HepG2 (cell line): ENCODE measurements around the gene TAF8. TPM values are rescaled to one million over a fixed set of nuclear protein-coding genes. Genes with fewer than 3 reads are reported as not detected.

Experiments used
- ATAC-seq: fragments of 200-7000 bp; cut with Tn5 transposase; 3 replicates; pipeline ENCODE4 v1.9.1; 2020; ENCODE audit warnings: mild to moderate bottlenecking, moderate library complexity
- BruUV-seq: library from RNA; stranded (reverse); fragments of 400-500 nt; replicated peaks from 2 replicates; lab custom pipeline; 2021; lab: Mats Ljungman, UMichigan
- CTCF ChIA-PET: fragments of 300-600 bp; formaldehyde crosslinking; extraction: SDS; loops from one replicate; lab custom pipeline; 2021; ENCODE audit warnings: low total read pairs, inconsistent platforms, low intra/inter-chr PET ratio; lab: Yijun Ruan, JAX
- POLR2A ChIA-PET: fragments of 350-600 bp; sonication (Branson Sonifier 250); formaldehyde crosslinking; loops from one replicate; lab custom pipeline; 2020; ENCODE audit warnings: antibody characterized with exemption, inconsistent platforms; lab: Yijun Ruan, JAX
- DNase-seq: peaks from one replicate; pipeline ENCODE4 v3.0.0-alpha.2; 2015; ENCODE audit warnings: low spot score
- FAIRE-seq: peaks from 3 replicates; lab custom pipeline; 2011; peaks lifted over from hg19 to GRCh38; lab: Jason Lieb, UNC
- H2AFZ ChIP-seq: one replicate; pipeline ENCODE4 v1.6.1; 2011; ENCODE audit warnings: low read length, inconsistent platforms
- H3K27ac ChIP-seq: fragments of 300-600 bp; 3 replicates; pipeline ENCODE4 v1.8.0; 2011; ENCODE audit warnings: mixed run types, mild to moderate bottlenecking, mixed read lengths, low read length, inconsistent platforms; ENCODE audit not compliant: insufficient read depth; ENCODE audit errors: extremely low read length
- H3K27me3 ChIP-seq, 2 experiments: fragments of 200-600 bp in 1 of 2; 2 replicates in 1 of 2; 3 replicates in 1 of 2; pipeline versions ENCODE4 v1.6.0 to v1.8.0; 2011; ENCODE audit warnings: low read length in 2 of 2, mild to moderate bottlenecking in 2 of 2, moderate library complexity in 2 of 2, inconsistent platforms in 1 of 2; ENCODE audit not compliant: insufficient read depth in 2 of 2, control insufficient read depth in 1 of 2
- H3K36me3 ChIP-seq, 2 experiments: fragments of 200-600 bp in 1 of 2; replicated peaks in 1 of 2; 2 replicates in 1 of 2; 3 replicates in 1 of 2; pipeline versions ENCODE4 v1.5.1 to v1.8.0; 2011; ENCODE audit warnings: low read length in 2 of 2, inconsistent platforms in 1 of 2; ENCODE audit not compliant: insufficient read depth in 2 of 2, control insufficient read depth in 1 of 2
- H3K4me1 ChIP-seq: 2 replicates; pipeline ENCODE4 v1.5.1; 2012; ENCODE audit warnings: low read length, inconsistent platforms; ENCODE audit not compliant: insufficient read depth
- H3K4me2 ChIP-seq: 2 replicates; pipeline ENCODE4 v1.6.0; 2011; ENCODE audit warnings: low read depth, low read length, inconsistent platforms
- H3K4me3 ChIP-seq, 3 experiments: fragments of 200-600 bp in 1 of 3; sonication (generic), shearing (Covaris generic) in 1 of 3; replicated peaks in 1 of 3; 2 replicates each; pipeline ENCODE4 v1.5.1; 2011 to 2016; ENCODE audit warnings: low read length in 3 of 3, inconsistent platforms in 2 of 3, low read depth in 2 of 3, mild to moderate bottlenecking in 2 of 3, control low read depth in 1 of 3, mixed read lengths in 1 of 3; ENCODE audit not compliant: insufficient read depth in 1 of 3
- H3K79me2 ChIP-seq: one replicate; pipeline ENCODE4 v1.6.1; 2011; ENCODE audit warnings: low read length, inconsistent platforms; ENCODE audit not compliant: insufficient read depth
- H3K9ac ChIP-seq: 2 replicates; pipeline ENCODE4 v1.6.0; 2011; ENCODE audit warnings: mild to moderate bottlenecking, low read depth, low read length, inconsistent platforms; ENCODE audit not compliant: insufficient read depth
- H3K9me3 ChIP-seq: 2 replicates; pipeline ENCODE4 v1.5.1; 2012; ENCODE audit warnings: mild to moderate bottlenecking, low read length
- H4K20me1 ChIP-seq: 2 replicates; pipeline ENCODE4 v1.6.0; 2011; ENCODE audit warnings: inconsistent platforms, mild to moderate bottlenecking, low read length, moderate library complexity; ENCODE audit not compliant: insufficient read depth
- KDM4B ChIP-seq: sonication (generic); formaldehyde crosslinking; IDR thresholded peaks from 2 replicates; pipeline ENCODE4 v1.4.0; 2020; ENCODE audit warnings: missing genetic modification reagents
- NFKB2 ChIP-seq: sonication (generic); formaldehyde crosslinking; IDR thresholded peaks from 2 replicates; pipeline ENCODE4 v1.4.0; 2020; ENCODE audit warnings: missing genetic modification reagents, borderline replicate concordance
- SP1 ChIP-seq, 2 experiments: fragments of 450-650 bp in 1 of 2; sonication (generic) in 1 of 2; formaldehyde crosslinking in 1 of 2; IDR thresholded peaks; 2 replicates each; pipeline versions ENCODE4 v1.4.0 to v1.6.1; 2016 to 2020; ENCODE audit warnings: missing genetic modification reagents in 1 of 2
- ZBTB38 ChIP-seq: sonication (generic); formaldehyde crosslinking; IDR thresholded peaks from 2 replicates; pipeline ENCODE4 v1.5.1; 2020; ENCODE audit warnings: mild to moderate bottlenecking, missing genetic modification reagents
- ZC3H4 ChIP-seq: sonication (generic); formaldehyde crosslinking; IDR thresholded peaks from 2 replicates; pipeline ENCODE4 v1.4.0; 2020; ENCODE audit warnings: missing genetic modification reagents, borderline replicate concordance
- ZEB1 ChIP-seq: IDR thresholded peaks from 2 replicates; pipeline ENCODE4 v1.6.1; 2012; ENCODE audit warnings: mild to moderate bottlenecking, low read depth, inconsistent platforms; ENCODE audit not compliant: insufficient replicate concordance
- ZNF547 ChIP-seq: sonication (generic); formaldehyde crosslinking; IDR thresholded peaks from 2 replicates; pipeline ENCODE4 v1.5.1; 2020; ENCODE audit warnings: mild to moderate bottlenecking, missing genetic modification reagents
- ZNF800 ChIP-seq: sonication (generic); formaldehyde crosslinking; IDR thresholded peaks from 2 replicates; pipeline ENCODE4 v1.4.0; 2020; ENCODE audit warnings: missing genetic modification reagents
- WGBS: methylation state at CpG from one replicate; pipeline ENCODE4 v1.1.6; 2017; ENCODE audit warnings: low lambda C conversion rate; 5-methylcytosine and 5-hydroxymethylcytosine counted together
- in situ Hi-C: cut with HindIII; loops from 2 replicates; pipeline ENCODE4 v1.10.0; 2017; ENCODE audit warnings: low pct_unique_long_range_greater_than_20kb; ENCODE audit not compliant: extremely low pct_ligation_motif_present
- intact Hi-C: fragments of 100-400 bp; cut with micrococcal nuclease; formaldehyde crosslinking; loops from one replicate; pipeline ENCODE4 v1.10.0; 2022; ENCODE audit not compliant: unreplicated experiment
- polyA plus RNA-seq, 8 experiments: library from polyadenylated mRNA; depleted of rRNA in 3 of 8; stranded (reverse) in 7 of 8; unstranded in 1 of 8; fragments of >200 nt; fragmentation: Illumina TruSeq in 4 of 8; extraction: Trizol in 4 of 8; gene quantifications; 2 replicates each; pipeline versions ENCODE4 v1.2.1 to v1.2.3, GENCODE V29; 2011 to 2016; ENCODE audit warnings: low read depth in 4 of 8, missing spikeins in 1 of 8, mixed read lengths in 1 of 8; ENCODE audit not compliant: insufficient read depth in 1 of 8
- total RNA-seq, 5 experiments: library from RNA; depleted of rRNA; stranded (reverse); fragments of >200 nt; fragmentation: Illumina TruSeq; extraction: Trizol; gene quantifications; 2 replicates each; pipeline ENCODE4 v1.2.3, GENCODE V29; 2016; ENCODE audit warnings: low read depth in 1 of 5

TAF8 gene
- total and polyA plus RNA-seq, 2 of the 13 experiments (the other 11 are each of a cell fraction or from before 2014, with no cell fraction given) = 25.2 to 25.8 TPM

DNA sequence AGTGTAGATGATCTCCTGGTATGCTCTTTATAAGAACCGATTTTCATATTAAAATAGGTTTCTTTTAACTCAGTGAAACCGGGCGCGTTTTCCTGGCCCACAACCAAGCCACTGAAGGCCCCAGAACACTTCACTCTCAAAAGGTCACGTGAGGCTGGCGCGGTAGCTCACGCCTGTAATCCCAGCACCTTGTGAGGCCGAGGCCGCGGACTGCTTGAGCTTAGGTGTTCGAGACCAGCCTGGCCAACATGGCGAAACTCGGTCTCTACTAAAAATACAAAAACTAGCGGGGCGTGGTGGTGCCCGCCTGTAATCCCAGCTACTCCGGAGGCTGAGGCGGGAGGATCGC is 402 bp upstream of the TAF8 start (continued):
- TF ChIP-seq NFKB2 (CRISPR knock-in tag) (0 out of 2 replicates have a peak, but pooled peaks have one; percentile 10), ZEB1 (peak; percentile 9), ZNF800 (CRISPR knock-in tag) (peak; percentile 11), ZNF547 (CRISPR knock-in tag) (no peak)
- TF ChIP-seq, all 625 proteins: peak for 13

DNA sequence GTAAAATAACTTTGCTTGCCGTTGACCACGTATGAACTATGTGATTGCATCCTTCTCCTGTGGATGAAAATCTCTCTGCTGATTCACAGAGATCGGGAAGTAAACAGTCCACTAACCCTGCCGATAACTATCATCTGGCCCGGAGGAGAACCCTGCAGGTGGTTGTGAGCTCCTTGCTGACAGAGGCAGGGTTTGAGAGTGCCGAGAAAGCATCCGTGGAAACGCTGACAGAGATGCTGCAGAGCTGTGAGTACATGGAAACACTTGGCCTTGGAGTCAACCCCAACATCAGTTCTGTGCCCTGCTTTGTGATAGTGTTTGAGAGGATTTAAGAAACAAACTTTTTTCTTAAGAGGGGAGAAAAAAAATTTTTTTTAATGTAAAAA is 937 bp downstream of the TAF8 start:
- H3K27me3 ChIP-seq = no peaks in the 10 kb centered on the region; a peak in 2 of 5 replicates
- H3K79me2 ChIP-seq = peaks cover 10% of the 10 kb centered on the region
- TF ChIP-seq ZBTB38 (CRISPR knock-in tag) = peak; percentile 76; the same call in 1 of the 2 replicates
- TF ChIP-seq ZC3H4 (CRISPR knock-in tag) = no peak
- TF ChIP-seq SP1 (IDR thresholded peaks at IDR 0.05) = no peak
- TF ChIP-seq SP1 (CRISPR knock-in tag; IDR thresholded peaks at IDR 0.05) = no peak
- no peak for TF ChIP-seq KDM4B
- TF ChIP-seq, all 625 proteins: peak for 1
- no peaks in the 10 kb centered on the region for H3K9me3 ChIP-seq
- ChIA-PET POLR2A (interaction anchor here (0.6 to 4.9 kb wide), 26 partner anchors 10 to 595 kb away, joined by 3 to 46 read pairs (median 4); partner anchors contain the start of genes BYSL, CCND3, FRS3 and MED20), CTCF (no interaction called here)
- H3K4me3 ChIP-seq = peak overlapping the region; percentile 68 to 100 (median 99)
- no peak overlapping the region for H2AFZ ChIP-seq
- H3K4me1 ChIP-seq = peaks cover 44% of the 10 kb centered on the region
- no peaks in the 10 kb centered on the region for H4K20me1 ChIP-seq
- ATAC-seq (no peak), DNase-seq (no peak), FAIRE-seq (no peak)
- in situ Hi-C loops (no loop called here), intact Hi-C loops (no loop called here)
- no TSS peak for BruUV-seq
- 53% methylated on average over 8 of the region's 8 CpGs for WGBS
- peaks cover 13 to 37% of the 10 kb centered on the region in 2 experiments for H3K36me3 ChIP-seq
- peak overlapping the region; percentile 96 for H3K27ac ChIP-seq
- peak overlapping the region; percentile 98 for H3K9ac ChIP-seq
- H3K4me2 ChIP-seq = peak overlapping the region; percentile 87
